SW480 (cell line): ENCODE data around the gene HES4.

Experiments used
- DNase-seq: peaks from one replicate; pipeline ENCODE4 v3.0.0-alpha.2; 2016; ENCODE audit warnings: low spot score

Gene HES4

DNA sequence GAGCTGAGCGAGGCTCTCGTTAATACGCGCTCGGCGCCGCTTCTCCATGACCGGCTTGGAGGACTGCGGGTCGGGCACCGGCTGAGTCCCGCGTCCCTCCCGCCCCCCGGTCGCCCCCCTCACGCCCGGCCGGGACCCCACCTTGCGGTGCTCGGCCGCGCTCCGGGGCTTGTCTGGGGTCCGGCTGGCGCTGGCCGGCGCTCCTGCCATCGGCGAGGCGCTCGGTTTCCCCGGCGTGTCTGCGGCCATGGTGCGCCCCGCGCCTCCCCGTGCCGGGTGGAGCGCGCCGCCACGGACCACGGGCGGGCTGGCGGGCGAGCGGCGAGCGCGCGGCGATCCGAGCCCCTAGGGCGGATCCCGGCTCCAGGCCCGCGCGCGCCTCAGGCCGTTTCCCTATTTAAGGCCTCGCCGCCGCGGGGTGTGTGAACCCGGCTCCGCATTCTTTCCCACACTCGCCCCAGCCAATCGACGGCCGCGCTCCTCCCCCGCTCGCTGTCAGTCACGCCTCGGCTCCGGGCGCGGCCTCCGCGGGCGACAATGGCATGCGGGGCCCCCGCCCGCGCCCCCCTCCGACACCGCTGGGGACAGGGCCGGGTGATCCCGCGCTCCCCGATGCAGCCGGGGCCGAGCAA is at the start of gene HES4:
Gene HES4 (minus strand): TSS at position 373 of the 632 bp plus-strand sequence. CDS start 124 bp downstream, at position 249.
- peak; percentile 94 for DNase-seq

- DNase-seq: no peak
Observed at GRCh38 chr1:1048765-1049164, 48.9 kb upstream of the HES4 start.

DNA sequence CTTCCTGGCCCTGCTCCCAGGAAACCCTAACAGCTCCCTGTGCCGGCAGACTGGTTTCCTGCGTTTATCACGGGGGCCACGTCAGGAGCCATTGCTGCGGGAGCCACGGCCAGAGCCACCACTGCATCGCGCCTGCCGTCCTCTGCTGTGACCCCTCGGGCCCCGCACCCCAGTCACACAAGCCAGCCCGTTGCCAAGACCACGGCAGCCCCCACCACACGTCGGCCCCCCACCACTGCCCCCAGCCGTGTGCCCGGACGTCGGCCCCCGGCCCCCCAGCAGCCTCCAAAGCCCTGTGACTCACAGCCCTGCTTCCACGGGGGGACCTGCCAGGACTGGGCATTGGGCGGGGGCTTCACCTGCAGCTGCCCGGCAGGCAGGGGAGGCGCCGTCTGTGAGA is 48.1 kb upstream of the HES4 start:
- DNase-seq: no peak

GRCh38 chr1:1047407-1047806 is 47.5 kb upstream of the HES4 start:
- DNase-seq: no peak

GRCh38 chr1:1046767-1047166 is 46.9 kb upstream of the HES4 start:
- DNase-seq: no peak

- no peak for DNase-seq
Observed at GRCh38 chr1:1046243-1046642, 46.3 kb upstream of the HES4 start.

DNA sequence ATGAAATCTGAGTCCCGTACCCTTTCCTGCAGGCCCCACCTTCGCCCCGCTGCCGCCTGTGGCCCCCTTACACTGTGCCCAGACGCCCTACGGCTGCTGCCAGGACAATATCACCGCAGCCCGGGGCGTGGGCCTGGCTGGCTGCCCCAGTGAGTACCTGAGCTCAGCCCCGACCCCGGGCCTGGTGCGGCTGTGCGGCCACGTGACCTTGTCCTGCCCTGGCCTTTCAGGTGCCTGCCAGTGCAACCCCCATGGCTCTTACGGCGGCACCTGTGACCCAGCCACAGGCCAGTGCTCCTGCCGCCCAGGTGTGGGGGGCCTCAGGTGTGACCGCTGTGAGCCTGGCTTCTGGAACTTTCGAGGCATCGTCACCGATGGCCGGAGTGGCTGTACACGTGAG is 45.2 kb upstream of the HES4 start:
- no peak for DNase-seq

DNA sequence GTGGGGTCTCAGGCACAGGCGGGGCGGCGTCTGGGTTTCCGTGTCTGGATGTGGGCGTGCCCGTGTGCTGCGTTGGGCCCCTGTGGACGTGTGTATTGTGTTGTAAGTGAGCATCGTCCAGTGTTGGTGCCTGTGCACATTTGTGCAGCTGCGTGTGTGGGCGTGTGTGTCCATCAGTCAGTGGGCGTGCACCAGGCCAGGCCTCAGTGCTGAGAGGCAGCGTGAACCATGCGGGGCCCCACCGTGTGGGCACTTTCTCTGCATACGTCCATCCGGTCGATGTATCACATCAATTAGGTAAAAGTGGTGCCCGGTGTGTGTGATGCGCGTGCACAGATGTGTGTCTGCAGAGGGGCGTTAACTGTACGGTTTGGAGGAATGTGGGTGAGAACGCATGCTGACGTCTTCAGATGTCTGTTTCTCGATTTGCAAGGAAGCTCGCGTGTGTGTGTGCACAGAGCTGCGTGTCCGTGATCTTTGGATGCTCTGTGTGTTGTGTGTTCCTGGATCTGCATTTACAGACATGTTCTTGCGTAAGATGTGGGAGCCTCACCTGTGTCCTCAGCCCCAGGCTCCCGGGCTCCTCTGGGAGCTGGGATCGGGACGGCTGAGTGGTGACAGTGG is 44.7 kb upstream of the HES4 start:
- no peak for DNase-seq

- no peak for DNase-seq
Observed at GRCh38 chr1:1043921-1044320, 44.0 kb upstream of the HES4 start.

DNA sequence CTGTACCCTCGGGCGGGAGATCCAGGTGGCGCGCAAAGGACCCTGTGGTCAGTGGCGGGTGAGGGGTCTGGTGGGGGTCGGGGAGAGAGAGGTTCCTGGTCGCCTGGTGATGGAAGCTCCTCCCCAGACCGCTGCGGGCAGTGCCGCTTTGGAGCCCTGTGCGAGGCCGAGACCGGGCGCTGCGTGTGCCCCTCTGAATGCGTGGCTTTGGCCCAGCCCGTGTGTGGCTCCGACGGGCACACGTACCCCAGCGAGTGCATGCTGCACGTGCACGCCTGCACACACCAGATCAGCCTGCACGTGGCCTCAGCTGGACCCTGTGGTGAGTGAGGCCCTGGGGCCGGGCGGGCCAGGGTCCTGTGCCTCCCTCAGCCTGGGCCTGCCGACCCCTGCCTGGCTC is 43.5 kb upstream of the HES4 start:
- no peak for DNase-seq

GRCh38 chr1:1042835-1043234 is 42.9 kb upstream of the HES4 start:
- DNase-seq: no peak

DNA sequence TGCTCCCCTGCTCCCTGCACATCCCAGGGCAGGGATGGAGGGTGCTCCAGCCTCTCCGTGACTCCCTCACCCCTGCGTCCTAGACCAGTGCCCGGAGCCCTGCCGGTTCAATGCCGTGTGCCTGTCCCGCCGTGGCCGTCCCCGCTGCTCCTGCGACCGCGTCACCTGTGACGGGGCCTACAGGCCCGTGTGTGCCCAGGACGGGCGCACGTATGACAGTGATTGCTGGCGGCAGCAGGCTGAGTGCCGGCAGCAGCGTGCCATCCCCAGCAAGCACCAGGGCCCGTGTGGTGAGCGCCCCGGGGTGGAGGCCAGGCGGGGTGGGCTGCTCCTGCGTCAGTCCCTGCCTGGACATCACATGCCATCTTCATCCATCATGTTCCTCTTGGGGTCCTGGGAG is 42.0 kb upstream of the HES4 start:
- no peak for DNase-seq

GRCh38 chr1:1041092-1041523 is 41.2 kb upstream of the HES4 start:
- no peak for DNase-seq

GRCh38 chr1:1040004-1040991 is 40.4 kb upstream of the HES4 start:
- no peak for DNase-seq

- DNase-seq: no peak
Observed at GRCh38 chr1:1039145-1039910, 39.4 kb upstream of the HES4 start.

GRCh38 chr1:1038694-1039093 is 38.8 kb upstream of the HES4 start:
- DNase-seq: no peak

GRCh38 chr1:1037366-1038327 is 37.8 kb upstream of the HES4 start:
- DNase-seq: no peak

DNA sequence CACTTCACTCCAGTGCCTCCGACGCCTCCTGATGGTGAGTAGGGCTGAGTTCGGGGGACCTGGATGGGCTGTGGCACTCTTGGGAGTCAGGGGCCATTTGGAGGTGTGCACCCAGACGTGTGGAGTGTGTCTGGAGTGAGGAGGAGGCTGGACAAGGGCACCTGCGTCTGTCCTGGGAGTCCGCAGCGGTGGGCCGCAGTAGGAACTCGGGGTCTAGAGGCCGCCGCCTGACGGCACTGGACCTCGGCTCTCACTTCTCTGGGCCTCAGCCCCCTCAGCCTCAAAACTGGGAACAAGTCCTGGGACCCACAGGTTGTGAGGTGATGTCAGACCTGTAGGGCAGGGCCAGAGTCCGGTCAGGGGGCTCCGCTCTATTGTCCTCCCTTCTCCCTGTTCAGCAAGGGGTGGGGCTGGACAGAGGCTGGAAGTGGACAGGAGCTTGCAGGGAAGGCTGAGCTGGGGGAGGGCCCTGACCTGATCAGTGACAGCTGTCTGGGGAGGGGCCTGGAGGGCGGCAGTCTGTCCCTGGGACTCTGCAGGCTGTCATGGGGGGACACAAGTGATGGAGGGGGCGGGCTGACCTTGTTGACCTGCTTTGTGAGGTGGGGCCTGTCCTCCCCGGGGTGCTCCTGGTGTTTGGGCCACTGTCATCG is 35.5 kb upstream of the HES4 start:
- no peak for DNase-seq

- DNase-seq: no peak
Observed at GRCh38 chr1:1034439-1034781, 34.5 kb upstream of the HES4 start.

DNA sequence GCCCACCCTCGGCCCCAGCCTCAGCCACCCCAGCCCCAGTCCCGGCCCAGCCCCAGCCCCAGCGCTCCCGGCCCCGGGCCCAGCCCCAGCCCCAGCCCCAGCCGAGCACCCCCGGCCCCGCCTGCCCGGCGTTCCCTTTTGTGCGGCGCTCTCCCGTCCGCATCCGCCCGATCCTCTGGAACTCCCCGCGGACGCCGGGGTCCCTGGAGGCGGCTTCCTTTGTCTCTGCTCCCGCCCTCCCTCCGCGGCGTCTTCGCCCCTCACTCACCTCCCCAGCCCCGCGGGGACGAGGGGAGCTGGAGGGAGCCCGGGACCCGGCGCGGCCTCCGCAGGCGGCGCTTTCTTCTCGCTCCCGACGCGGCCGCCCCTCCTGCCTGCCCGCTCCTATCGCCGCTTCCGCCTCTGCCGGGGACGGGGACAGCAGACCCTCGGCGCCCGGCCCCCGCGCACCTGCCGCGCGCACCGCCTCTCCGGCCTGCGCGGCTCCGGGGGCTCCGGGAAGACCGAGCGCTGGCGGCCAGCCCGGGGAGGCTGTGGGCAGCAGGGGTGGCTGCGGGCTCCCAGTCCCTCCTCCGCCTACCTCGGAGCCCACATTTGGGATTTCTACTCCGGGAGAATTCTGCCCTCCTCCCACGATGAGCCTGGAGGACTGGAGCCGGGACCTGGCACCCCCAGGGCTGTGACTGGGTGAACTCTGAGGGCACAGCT is 34.0 kb upstream of the HES4 start:
- DNase-seq: no peak
